HG03159 (cell line): ENCODE data around the gene DGKB.

Experiments
- ATAC-seq: cut with Tn5 transposase; IDR thresholded peaks from one replicate; pipeline ENCODE4 v1.9.1; 2021; ENCODE audit warnings: mild to moderate bottlenecking, moderate library complexity; ENCODE audit not compliant: unreplicated experiment

The DGKB gene

GRCh38 chr7:14600766-14601367, 301.7 kb downstream of the DGKB start:
- no peak for ATAC-seq

DNA sequence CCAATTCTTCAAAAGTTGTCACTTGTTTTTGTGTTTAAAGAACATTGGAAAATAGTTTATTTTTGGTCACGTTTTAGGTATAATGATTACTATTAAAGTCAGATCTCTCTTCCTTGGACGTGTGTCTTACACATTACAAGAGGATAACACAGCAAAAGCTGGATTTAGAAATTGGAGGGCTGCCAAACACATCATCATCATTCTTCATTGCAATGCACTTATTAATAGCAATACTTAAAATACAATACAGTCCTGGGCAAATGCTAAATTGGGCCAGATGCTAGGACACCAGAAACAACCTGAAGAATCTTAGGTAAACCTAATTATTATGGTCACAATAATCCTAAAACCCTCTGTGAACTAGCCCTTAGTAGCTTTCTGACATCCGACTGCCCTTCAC, 303.6 kb downstream of the DGKB start:
- no peak for ATAC-seq

DNA sequence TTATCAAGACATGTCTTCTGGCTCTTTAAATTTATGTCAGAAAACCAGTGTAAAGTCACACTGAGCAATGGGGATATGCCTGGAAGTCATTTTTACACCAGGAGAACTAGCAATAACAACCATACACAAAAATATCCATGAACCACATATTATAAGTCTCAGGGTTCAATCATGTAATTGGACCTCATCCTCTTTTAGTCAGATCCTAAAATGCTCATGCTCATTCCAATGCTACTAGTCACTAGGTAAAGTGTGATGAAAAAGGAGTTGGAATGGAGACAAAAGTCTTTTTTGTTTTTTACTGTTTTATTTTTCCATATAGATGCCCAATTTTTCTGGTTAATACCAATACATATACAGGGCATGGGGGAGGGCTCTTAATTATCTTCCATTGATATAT, 306.1 kb downstream of the DGKB start:
- no peak for ATAC-seq

GRCh38 chr7:14590206-14590605, 312.3 kb downstream of the DGKB start:
- ATAC-seq: no peak

- no peak for ATAC-seq
These were observed 317.3 kb downstream of the DGKB start for GRCh38 chr7:14585232-14585631.

DNA sequence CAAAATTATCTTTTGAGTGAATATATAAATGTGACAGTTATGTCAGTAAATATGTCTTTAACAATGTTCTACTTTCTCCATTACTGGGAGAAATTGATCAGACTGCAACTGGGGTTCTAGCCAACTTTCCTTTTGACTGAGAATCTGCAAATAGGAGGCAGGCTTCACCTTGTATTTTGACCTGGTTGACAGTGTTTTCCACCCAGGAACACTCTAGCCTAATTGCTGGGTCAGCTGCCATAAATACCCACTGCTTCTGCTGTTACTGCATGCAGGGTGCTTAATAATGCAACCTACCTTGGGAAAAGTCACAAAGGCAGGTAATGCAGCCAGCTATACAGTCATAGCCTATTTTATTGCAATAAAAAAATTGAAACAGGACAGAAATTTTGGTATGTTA, 319.0 kb downstream of the DGKB start:
- no peak for ATAC-seq

DNA sequence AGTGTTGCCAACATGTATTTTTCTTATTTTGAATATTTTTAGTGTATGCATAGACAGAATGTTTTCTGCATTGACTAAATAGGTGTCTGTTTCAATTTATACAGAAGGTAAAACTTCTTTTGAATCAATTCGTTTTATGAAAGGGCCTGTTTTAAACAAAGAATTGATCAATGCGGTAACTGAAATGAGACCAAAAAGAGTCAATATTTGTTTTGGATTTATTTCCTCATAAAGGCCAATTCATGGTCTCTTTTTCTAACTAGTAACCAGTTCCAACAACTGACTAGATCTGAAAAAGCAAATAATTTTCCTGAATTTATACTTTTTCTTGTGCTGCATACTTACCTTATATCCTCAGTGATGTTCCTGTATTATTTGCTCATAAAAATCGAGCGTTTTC, 320.5 kb downstream of the DGKB start:
- ATAC-seq: no peak

DNA sequence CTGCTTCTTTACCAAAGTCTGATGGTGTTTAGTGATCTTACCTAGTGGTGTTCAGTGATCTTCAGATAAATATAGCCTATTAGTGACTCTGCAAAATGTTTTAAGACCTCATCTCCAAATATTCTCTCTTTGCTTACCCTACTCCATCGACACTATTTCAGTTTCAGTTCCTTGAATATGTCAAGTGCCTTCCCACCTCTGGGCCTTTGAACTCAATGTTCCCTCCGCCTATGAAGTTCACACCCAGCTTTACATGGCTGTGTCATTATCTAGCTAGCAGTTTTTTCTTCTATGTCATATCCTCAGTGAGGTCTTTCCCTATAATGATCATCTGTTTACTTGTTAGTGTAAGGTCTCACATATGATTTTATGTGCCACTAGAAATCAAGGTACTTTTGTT, 322.6 kb downstream of the DGKB start:
- no peak for ATAC-seq

GRCh38 chr7:14576578-14576977, 326.0 kb downstream of the DGKB start:
- no peak for ATAC-seq

DNA sequence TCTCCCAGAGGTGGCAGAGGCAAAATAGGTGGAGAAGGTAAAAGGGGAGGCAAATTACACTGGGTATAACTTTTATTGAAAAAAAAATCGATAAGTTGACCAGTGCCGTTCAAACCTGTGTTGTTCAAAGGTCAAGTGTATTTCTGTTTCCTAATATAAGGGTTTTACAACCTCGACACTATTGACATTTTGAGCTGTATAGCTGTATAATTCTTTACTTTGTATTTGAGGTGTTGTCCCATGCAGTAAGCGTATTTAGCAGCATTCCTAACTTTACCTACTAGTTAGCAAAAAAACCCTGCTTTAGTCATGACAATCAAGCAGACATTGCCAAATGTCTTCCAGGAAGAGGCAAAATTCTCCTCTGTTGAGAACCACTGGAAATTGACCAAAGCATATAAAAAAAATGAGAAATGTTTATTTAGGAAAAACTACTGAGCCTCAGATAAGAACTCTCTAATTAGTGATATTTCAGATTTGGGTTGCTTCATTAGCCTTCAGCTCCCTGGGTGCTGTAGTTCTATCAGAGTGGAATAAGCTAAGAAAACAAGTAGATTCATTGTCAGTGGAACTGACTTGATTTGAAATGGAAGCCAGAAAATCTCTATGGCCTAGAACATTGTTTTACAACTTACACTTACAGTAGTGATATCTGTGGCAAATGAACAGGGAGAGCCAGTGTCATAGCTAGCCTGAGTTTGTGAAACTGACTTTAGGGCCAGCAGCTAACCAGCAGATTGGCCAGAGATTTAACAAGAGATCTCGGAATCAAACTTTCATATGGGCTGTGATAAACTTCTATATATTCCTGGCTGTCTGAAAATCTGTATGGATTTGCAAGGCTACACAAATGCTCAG, 331.6 kb downstream of the DGKB start:
- ATAC-seq: no peak

- ATAC-seq: no peak
These were observed 350.5 kb downstream of the DGKB start for GRCh38 chr7:14552060-14552459.

- no peak for ATAC-seq
These were observed 351.2 kb downstream of the DGKB start for GRCh38 chr7:14551310-14551709.

DNA sequence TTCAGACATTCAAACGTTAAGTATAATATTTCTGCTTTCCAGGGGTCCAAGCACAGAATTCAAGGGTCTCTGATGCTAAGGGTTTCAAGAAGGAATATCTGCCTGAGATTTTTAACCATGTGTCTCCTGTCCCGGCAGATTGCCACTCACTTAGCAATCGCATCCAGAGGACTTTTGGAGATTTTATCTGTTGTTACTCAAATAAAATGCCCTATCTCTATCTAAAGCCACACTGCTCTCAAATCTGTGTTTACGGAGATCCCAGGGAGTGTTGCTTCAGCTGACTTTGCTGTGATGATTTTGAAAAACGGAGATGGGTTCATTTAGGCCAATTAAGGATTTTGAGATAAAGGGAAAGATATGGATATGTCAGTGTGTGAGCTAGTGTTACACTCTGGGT, 359.9 kb downstream of the DGKB start:
- ATAC-seq: no peak

DNA sequence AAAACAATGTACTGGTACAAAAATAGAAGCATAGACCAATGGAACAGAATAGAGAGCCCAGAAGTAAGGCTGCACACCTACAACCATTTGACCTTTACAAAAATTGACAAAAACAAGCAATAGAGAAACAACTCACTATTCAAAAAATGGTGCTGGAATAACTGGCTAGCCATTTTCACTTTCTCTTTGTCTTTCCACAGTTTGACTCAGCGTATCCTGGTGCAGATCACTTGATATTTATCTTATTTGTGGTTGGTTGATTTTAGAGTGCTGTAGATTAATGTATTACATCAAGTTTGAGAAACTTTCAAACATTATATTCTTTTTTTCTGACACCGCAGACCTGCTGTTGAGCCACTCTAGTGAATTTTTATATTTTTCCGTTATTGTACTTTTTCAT, 381.4 kb downstream of the DGKB start:
- no peak for ATAC-seq

DNA sequence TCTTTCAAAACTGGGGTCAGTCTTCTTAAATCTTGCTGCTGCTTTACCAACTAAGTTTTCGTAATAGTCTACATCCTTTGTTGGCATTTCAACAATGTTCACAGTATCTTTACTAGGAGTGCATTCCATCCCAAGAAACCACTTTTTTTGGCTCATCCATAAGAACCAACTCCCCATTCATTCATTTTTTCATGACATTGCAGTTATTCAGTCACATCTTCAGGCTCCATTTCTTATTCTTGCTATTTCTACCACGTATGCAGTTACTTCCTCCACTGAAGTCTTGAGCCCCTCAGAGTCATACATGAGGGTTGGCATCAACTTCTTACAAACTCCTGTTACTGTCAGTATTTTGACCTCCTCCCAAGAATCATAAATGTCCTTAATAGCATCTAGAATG, 392.3 kb downstream of the DGKB start:
- no peak for ATAC-seq

GRCh38 chr7:14507617-14508016, 394.9 kb downstream of the DGKB start:
- no peak for ATAC-seq

GRCh38 chr7:14505906-14506305, 396.6 kb downstream of the DGKB start:
- no peak for ATAC-seq

DNA sequence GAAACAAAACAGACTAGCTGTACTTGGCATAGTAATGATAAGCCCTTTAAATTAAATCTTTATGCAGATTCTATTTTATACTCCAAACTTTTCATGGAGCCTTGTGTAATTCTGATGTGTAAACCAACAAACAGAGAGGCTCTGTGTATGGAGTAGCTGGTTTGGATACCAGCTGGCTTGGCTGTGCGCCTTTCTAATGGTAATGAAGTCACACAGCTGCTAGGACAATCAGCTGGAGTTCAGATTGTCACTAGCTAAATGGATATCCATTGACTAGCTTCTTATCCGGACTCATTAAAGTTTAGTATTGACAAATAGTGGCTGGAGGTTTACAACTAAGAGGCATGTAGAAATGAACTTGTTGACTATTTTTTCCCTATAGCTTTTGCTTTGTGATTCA, 398.4 kb downstream of the DGKB start:
- no peak for ATAC-seq

- no peak for ATAC-seq
These were observed 398.9 kb downstream of the DGKB start for GRCh38 chr7:14503623-14504022.

DNA sequence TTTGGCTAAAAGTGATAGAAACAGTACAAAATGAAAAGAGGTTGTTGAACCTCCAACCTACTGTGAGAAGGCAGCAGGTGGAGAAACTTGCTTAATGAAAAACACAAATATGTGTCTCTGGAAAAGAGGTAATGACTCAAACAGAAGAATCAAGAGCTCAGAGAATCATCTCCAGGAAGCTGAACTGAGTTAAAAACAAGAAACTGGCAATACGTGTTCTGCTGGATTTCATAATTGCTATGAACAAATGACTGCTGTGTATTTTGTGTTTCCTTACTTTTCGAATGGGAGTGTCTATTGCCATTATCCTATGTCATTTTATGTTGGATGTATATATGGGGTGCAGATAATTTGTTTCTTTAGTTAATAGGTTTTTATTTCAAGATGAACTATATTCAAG, 401.1 kb downstream of the DGKB start:
- no peak for ATAC-seq

GRCh38 chr7:14497390-14497789, 405.2 kb downstream of the DGKB start:
- no peak for ATAC-seq

DNA sequence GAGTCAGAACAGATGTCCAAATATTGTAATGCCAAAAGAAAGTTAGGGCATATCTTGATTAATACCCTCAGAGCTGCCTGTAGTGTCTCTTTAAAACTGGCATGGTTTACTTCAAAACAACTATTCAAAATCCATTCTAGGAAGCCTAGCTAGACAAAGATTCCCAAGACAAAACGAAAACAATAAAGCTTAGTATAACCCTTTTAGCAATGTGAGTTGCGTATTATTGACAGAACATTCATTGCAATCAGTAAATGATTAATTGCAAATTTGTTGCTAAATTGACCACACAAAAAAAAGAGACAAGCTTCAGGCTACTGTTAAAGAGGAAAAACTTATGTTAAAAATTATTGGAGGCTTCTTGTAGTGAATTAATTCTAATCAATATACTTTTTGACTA, 406.9 kb downstream of the DGKB start:
- ATAC-seq: no peak
